Right lobe of liver (tissue), 4 donors: ENCODE data around the gene PLEKHA5.

Experiments
- CTCF ChIP-seq, 4 donors: fragments of 200-600 bp in 3 of 4; fragments of 450-650 bp in 1 of 4; IDR thresholded peaks; one replicate each; pipeline versions ENCODE4 v1.5.1 to v1.8.0; 2016 to 2022; ENCODE audit warnings: antibody characterized with exemption in 4 of 4, mild to moderate bottlenecking in 2 of 4
- POLR2A ChIP-seq: fragments of 450-650 bp; IDR thresholded peaks from one replicate; pipeline ENCODE4 v1.6.1; 2017; ENCODE audit warnings: antibody characterized with exemption, mild to moderate bottlenecking
- donor health status: DM: no; HTN: no; CAD: no.
- donor health status: DM: no; HTN: no; CAD: no.
- donor health status: DM: no; HTN: yes; CAD: no.

DNA sequence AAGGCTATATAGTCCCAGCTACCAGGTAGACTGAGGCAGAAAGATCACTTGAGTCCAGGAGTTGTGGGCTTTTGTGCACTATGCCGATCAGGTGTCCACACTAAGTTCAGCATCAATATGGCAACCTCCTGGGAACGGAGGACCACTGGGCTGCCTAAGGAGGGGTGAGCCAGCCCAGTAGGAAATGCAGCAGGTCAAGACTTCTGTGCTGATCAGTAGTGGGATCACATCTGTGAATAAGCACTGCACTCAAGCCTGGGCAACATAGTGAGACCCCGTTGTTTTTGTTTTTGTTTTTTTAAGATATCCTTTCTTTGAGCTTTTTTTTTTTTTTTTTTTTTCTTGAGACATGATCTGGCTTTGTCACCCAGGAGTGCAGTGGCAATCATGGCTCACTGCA lies 174.0 kb downstream of the PLEKHA5 start:
- TF ChIP-seq CTCF (IDR thresholded peaks at IDR 0.05) (no peak), POLR2A (no peak)
